ENCODE data around the gene RCCD1. TPM values are rescaled to one million over a fixed set of nuclear protein-coding genes. Genes with fewer than 3 reads are reported as not detected.

The RCCD1 gene
- total RNA-seq, 1 experiment from 2014 or later, result 29.0 TPM

DNA sequence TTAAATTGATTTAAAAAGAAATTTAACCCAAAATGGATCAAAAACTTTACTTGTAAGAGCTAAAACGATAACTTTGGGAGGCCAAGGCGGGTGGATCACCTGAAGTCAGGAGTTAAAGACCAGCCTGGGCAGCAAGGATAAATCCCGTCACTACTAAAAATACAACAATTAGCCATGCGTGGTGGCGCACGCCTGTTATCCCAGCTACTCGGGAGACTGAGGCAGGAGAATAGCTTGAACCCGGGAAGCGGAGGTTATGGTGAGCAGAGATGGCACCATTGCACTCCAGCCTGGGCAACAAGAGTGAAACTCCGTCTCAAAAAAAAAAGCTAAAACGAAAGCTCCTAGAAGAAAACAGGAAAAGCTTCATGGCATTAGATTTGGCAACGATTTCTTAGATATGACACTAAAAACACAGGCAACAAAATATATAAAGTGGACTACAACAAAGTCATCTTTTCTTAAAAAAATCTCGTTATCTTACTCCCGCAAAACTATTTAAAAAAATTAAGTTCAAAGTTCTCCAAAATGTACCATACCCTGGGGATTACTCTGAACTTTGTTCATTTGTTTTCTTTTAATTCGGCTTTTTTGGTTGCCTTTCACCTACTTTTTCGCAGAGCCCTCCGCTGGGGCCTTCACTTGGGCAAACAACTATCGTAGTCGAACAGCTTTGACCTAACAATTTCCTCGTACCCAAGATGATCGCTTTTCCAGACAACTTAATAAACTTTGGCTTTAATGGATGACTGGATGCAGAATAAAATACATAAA is 25.3 kb upstream of the RCCD1 start:
- TF ChIP-seq, protein P1, sequence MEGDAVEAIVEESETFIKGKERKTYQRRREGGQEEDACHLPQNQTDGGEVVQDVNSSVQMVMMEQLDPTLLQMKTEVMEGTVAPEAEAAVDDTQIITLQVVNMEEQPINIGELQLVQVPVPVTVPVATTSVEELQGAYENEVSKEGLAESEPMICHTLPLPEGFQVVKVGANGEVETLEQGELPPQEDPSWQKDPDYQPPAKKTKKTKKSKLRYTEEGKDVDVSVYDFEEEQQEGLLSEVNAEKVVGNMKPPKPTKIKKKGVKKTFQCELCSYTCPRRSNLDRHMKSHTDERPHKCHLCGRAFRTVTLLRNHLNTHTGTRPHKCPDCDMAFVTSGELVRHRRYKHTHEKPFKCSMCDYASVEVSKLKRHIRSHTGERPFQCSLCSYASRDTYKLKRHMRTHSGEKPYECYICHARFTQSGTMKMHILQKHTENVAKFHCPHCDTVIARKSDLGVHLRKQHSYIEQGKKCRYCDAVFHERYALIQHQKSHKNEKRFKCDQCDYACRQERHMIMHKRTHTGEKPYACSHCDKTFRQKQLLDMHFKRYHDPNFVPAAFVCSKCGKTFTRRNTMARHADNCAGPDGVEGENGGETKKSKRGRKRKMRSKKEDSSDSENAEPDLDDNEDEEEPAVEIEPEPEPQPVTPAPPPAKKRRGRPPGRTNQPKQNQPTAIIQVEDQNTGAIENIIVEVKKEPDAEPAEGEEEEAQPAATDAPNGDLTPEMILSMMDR (IDR thresholded peaks at IDR 0.05; ENCODE audit: unreplicated experiment), result no peak
- CTCF ChIA-PET, result interaction anchor here (0.6 to 11.3 kb wide), 5 partner anchors 7 to 1140 kb away, joined by 3 to 131 read pairs (median 49); partner anchors contain the start of gene MAN2A2
- Mint-ChIP-seq H3K9me3 (ENCODE audit: unreplicated experiment) (no peaks in the 10 kb centered on the region), H3K4me3 (ENCODE audit: unreplicated experiment) (peak overlapping the region; percentile 95), H3K4me1 (ENCODE audit: insufficient read depth, unreplicated experiment) (peaks cover 23% of the 10 kb centered on the region), H3K36me3 (ENCODE audit: insufficient read depth, unreplicated experiment) (peaks cover 13% of the 10 kb centered on the region), H3K27me3 (ENCODE audit: insufficient read depth, unreplicated experiment) (no peaks in the 10 kb centered on the region), H3K27ac (ENCODE audit: low read depth, unreplicated experiment) (peak overlapping the region; percentile 96)
- TSS peak; percentile 75 for BruUV-seq (replicated peaks)
- DNase-seq (ENCODE audit: unreplicated experiment), result no peak
- POLR2A ChIA-PET, result interaction anchor here (0.6 to 10.1 kb wide), 14 partner anchors 7 to 762 kb away, joined by 3 to 150 read pairs (median 4); partner anchors contain the start of gene MAN2A2
- intact Hi-C loops (cut with micrococcal nuclease), result loop anchor here (5.0 kb wide), 1 partner anchor 282 kb away; no protein-coding TSS in a partner anchor

DNA sequence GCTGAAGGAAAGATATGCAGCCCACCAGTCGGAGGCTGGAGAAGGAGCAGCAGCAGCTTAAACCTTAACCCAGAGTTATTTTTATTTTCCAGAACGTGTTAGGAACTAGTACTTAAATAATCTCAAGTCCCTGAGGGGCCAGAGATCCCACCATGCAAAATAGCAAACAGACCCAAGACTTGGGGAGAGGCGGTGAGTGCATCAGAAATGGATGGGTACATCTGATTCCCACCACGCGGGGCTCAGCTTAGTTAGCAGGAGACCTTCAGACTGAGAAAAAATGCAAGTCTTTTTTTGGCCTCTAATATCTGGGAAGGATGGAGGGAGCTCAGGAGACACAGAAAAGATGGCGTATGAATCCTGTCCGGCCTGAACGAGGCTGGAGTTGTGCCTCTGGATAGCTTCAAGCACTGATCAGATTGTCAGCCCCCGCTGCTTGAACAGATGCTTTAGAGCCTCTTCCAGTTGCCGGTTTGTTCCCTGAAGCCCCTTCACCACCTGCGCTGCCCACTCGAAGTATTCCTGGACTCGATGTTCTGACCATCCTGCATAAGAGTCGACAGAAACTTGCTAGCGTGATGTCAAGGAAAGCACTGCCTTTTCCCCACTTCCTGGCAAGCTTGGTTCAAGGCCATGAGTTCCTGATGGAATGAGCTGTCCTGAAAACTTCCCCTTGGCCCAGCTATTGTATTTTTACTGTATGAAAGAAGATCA is 23.7 kb upstream of the RCCD1 start:
- TF ChIP-seq, protein P1 (IDR thresholded peaks at IDR 0.05; ENCODE audit: unreplicated experiment), result no peak
- ChIA-PET CTCF (interaction anchor here (0.6 to 11.6 kb wide), 24 partner anchors 9 to 991 kb away, joined by 3 to 131 read pairs (median 5); partner anchors contain the start of genes MAN2A2 and RCCD1), POLR2A (interaction anchor here (0.6 to 10.1 kb wide), 21 partner anchors 9 to 895 kb away, joined by 3 to 150 read pairs (median 5); partner anchors contain the start of genes BLM, MAN2A2, PRC1 and RCCD1)
- DNase-seq (ENCODE audit: unreplicated experiment), result peak; percentile 5
- no peaks in the 10 kb centered on the region for H3K27me3 Mint-ChIP-seq (ENCODE audit: insufficient read depth, unreplicated experiment)
- intact Hi-C loops (cut with micrococcal nuclease), result loop anchor here (5.0 kb wide), 1 partner anchor 284 kb away; no protein-coding TSS in a partner anchor
- H3K4me1 Mint-ChIP-seq (ENCODE audit: insufficient read depth, unreplicated experiment), result peaks cover 28% of the 10 kb centered on the region
- no peaks in the 10 kb centered on the region for H3K9me3 Mint-ChIP-seq (ENCODE audit: unreplicated experiment)
- BruUV-seq (replicated peaks), result TSS peak; percentile 19
- peaks cover 14% of the 10 kb centered on the region for H3K36me3 Mint-ChIP-seq (ENCODE audit: insufficient read depth, unreplicated experiment)
- peak overlapping the region; percentile 96 for H3K27ac Mint-ChIP-seq (ENCODE audit: low read depth, unreplicated experiment)
- peak overlapping the region; percentile 95 for H3K4me3 Mint-ChIP-seq (ENCODE audit: unreplicated experiment)

DNA sequence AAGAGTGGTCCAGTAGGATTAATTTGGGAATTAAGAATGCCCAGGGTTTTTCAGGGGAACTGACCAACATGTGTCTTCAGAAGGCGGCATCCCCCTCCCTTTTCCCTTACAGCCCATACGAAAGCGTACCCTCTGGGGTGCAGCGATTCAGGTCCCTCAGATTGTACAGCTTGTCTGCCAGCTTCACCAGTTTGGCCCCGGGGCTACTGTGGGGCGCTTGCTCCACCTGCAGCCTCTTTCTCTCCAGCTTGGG is 23.2 kb upstream of the RCCD1 start:
- no peaks in the 10 kb centered on the region for H3K27me3 Mint-ChIP-seq (ENCODE audit: insufficient read depth, unreplicated experiment)
- no peaks in the 10 kb centered on the region for H3K9me3 Mint-ChIP-seq (ENCODE audit: unreplicated experiment)
- intact Hi-C loops (cut with micrococcal nuclease), result loop anchor here (5.0 kb wide), 1 partner anchor 284 kb away; no protein-coding TSS in a partner anchor
- peaks cover 19% of the 10 kb centered on the region for H3K36me3 Mint-ChIP-seq (ENCODE audit: insufficient read depth, unreplicated experiment)
- TF ChIP-seq, protein P1 (IDR thresholded peaks at IDR 0.05; ENCODE audit: unreplicated experiment), result no peak
- H3K4me3 Mint-ChIP-seq (ENCODE audit: unreplicated experiment), result peak overlapping the region; percentile 95
- ChIA-PET POLR2A (interaction anchor here (0.6 to 10.1 kb wide), 24 partner anchors 9 to 895 kb away, joined by 3 to 150 read pairs (median 4); partner anchors contain the start of genes BLM, FURIN, MAN2A2 and PRC1), CTCF (interaction anchor here (0.6 to 11.6 kb wide), 23 partner anchors 9 to 991 kb away, joined by 3 to 131 read pairs (median 5); partner anchors contain the start of genes MAN2A2 and RCCD1)
- H3K4me1 Mint-ChIP-seq (ENCODE audit: insufficient read depth, unreplicated experiment), result peaks cover 33% of the 10 kb centered on the region
- BruUV-seq (replicated peaks), result no TSS peak
- no peak for DNase-seq (ENCODE audit: unreplicated experiment)
- peak overlapping the region; percentile 96 for H3K27ac Mint-ChIP-seq (ENCODE audit: low read depth, unreplicated experiment)
